GM19328 (cell line): ENCODE data around the gene GYS1.
"Not testable (repeated sequence)": the region's sequence is repeated elsewhere in the genome, so short reads cannot be mapped to it uniquely, and the experiment has no call there.

Source experiments
- ATAC-seq: cut with Tn5 transposase; IDR thresholded peaks from one replicate; pipeline ENCODE4 v1.9.1; 2021; ENCODE audit warnings: mild to moderate bottlenecking, moderate library complexity; ENCODE audit not compliant: unreplicated experiment

GYS1 gene

DNA sequence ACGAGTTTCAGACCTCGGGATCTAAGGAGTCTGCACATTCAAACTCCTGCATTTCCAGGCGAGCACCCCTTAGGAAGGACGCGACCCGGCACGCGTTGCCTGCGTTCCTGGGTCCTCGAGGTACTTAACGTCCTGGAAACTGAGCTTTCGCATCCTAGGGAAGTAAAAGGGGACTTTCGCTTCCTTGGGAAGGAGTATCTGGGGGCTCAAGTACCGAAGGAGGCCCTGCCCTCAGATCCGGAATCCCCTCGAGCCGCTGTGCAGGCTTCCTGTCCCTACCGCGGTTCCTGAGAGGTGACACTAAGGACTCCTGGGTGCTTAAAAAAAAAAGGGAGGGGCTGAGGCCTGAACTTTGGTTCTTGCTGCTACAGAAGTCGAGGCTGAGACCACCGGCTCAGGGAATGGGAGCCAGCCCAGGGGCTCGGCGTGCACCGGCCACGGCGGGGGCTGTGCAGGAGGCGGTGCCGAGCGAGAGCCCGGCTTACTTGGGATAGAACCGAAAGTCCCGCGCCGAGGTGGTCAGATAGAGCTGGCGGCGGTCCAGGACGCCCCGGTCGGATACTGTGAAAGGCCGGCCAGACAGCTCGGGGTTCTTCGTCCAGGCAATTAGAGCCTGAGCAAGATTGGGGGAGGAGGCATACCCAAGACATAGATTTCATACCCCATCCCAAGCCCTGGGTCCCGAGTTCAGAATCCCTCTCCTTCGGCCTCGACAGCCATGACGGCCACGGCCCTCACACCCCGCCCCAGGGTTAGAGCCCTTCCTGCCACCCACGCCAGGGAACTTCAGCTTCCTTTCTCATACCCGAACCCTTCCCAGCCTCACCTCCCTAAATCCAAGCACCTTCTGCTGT is 25.5 kb upstream of the GYS1 start:
- ATAC-seq = not testable (repeated sequence)

DNA sequence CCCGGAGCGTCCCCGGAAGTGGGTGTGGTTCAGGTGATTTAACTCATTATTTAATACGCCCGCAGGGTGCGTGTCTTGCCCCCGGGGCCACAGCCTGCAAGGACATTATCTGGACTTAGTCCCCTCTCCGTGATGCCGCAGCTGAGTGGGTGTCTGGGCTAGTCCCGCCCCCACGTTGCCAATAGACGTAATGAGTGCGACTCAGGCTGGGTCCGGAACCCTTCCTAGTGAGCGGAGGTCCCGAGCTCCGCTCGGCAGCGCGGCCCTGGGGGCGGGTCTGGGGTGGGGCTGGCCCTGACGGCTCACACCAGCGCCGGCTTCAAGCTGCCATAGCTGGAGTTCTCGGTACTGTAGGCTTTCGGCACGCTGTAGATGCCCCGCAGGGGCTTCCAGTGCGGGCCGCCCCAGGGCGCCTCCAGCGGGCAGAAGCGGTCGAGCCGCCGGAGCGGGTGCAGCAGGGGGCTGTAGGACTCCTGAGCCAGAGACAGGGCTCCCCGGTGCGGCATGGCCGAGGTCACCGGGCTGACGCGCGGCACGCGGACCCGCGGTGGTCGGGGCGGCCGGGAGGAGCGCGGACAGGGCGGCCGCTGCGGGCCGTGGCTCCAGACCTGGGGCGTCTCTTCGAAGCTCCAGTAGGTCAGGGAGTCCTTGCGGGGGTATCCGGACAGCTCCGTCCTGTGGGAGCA is 24.7 kb upstream of the GYS1 start:
- no peak for ATAC-seq

DNA sequence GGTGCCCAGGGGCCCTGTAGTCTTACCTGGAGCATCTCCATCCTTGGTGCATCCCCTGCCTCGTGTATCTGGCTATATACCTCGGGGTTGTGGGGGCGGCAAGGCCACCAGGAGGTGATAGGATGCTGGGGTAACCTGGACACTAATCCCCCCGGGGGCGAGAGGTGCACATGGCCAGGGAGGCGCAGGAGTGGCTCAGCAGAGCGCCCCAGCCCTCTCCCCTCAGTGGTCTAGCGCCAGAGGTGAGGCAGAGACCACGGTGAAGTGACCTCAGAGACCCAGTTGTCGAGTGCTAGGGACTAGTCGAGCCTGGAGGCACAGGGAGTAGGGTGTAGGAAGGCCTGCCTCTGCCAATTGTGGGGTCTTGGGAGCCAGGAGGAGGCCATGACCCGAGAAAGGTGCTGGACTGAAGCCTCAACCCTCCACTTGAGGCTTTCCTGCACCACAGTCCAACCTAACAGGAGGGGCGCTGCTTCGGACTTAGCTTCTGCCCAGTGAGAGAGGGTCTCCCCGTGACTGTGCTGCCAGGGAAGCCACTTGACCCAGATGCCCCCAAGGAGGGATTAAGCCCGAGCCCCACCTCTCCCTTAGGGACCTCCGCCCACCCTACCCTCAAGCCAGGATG is 24.0 kb upstream of the GYS1 start, which contains the start of gene LHB:
TSS of gene LHB (minus strand) at position 51 of the 625 bp plus-strand sequence. CDS start at position 41, 10 bp downstream.
- ATAC-seq = no peak

DNA sequence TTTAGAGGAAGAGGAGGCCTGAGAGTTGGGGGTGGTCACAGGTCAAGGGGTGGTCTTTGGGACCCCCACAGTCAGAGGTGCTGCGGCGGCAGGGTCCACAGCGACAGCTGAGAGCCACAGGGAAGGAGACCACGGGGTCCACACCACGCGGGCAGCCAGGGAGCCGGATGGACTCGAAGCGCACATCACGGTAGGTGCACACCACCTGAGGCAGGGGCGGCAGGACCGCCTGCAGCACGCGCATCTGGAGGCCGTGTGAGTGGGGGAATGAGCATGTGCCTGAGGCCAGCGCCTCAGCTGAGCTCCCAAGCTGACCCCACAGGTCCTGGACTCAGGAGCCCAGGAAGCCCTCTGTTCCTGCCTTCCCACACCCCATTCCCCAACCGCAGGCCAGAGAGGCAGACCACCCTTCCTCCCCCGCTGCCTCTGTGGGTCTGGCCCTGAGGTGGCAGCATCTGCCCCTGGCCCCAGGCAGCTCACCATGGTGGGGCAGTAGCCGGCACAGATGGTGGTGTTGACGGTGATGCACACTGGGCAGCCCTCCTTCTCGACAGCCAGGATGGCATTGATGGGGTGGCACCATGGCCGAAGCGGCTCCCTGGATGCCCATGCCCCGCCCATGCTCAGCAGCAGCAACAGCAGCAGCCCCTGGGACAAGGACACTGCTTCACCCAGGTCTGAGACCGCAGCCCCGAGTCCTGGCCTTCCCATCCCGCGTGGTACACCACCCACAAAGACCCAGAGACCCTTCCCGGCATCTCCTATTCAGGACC is 23.1 kb upstream of the GYS1 start:
- ATAC-seq = no peak

DNA sequence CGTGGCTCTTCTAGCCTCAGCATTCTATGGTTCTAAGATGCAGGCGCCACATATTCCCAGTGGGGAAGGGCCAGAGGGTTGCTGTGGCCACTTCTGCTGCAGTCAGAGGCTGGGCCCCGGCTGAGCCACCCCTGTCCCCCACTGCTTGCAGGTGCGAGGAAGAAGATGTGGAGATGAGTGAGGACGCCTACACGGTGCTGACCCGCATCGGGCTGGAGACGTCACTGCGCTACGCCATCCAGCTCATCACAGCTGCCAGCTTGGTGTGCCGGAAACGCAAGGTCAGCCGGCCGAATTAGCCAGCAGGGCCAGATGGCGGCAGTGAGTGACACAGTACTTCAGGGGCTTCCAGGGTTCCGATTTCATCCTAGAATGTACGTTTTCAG is 21.8 kb upstream of the GYS1 start:
- no peak for ATAC-seq

DNA sequence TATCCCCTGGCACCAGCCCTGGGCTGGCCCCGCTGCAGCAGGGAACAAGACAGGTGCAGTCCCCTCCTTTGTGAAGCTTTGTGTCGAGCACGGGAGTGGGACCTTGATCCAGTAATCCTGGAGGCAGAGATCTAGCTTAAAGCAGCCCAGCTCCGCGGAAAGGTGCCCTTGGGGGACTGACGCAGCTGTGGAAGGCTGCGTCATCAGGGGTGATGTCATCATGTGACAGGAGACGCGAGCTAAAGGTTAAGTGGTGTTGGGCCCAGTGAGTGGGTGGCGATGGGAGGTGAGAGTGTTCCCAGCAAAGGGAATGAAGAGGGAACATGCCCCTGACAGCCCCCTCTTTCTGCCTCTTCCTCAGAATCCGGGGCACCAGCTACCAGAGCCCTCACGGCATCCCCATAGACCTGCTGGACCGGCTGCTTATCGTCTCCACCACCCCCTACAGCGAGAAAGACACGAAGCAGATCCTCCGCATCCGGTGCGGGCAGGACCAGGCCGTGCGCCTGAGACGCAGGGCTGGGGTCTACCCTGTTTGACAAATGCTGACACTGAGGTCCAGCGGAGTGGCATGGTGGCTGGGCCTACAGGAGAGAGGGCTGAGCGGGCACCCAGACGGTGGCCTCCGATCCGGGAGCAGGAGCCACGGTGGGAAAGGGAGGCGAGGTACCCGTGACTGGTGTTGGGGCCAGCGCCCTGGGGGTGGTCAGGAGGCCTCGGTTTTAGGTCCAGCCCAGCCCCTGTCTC is 21.2 kb upstream of the GYS1 start:
- ATAC-seq = no peak

DNA sequence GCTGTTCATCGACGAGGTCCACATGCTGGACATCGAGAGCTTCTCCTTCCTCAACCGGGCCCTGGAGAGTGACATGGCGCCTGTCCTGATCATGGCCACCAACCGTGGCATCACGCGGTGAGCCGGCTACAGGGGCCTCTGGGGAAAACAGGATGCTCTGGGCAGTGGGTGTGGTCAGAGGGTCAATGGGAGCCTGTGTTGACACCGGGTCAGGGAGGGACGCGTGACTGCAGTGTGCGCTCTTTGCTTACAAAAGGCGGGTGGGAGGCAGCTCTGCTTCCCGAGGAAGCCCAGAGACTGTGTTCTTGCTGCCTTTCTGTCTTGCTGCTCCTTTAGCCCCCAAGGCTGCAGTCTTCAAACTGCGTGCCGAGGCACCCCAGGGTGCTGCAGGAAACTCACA is 18.1 kb upstream of the GYS1 start:
- no peak for ATAC-seq

DNA sequence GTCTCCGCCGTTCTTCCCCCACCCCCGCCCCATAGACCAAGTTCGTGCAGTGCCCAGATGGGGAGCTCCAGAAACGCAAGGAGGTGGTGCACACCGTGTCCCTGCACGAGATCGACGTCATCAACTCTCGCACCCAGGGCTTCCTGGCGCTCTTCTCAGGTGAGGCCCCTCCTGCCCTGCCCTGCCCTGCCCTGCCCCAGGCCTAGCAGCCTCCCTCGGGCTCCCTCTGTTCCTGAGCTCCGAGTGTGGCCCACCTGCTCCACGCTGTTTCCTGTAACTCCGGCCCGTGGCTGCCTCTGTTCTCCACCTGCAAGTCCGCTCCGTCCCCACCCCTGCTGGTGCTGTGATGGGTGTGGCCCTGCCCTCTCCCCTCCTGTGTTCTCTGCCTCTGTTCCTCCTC is 17.3 kb upstream of the GYS1 start:
- no peak for ATAC-seq

DNA sequence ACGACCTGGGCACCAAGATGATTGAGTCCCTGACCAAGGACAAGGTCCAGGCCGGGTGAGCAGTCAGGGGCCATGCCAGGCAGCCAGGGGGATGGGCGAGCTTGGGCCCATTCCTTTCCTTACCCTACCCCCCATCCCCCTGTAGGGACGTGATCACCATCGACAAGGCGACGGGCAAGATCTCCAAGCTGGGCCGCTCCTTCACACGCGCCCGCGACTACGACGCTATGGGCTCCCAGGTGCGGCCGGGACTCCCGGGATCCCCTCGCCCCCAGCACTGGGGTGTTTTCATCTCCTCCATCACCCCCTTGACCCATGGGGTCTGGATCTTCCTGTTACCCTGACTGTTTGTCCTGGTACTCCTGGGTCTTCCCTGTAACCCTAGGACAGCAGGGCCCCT is 16.7 kb upstream of the GYS1 start:
- no peak for ATAC-seq

DNA sequence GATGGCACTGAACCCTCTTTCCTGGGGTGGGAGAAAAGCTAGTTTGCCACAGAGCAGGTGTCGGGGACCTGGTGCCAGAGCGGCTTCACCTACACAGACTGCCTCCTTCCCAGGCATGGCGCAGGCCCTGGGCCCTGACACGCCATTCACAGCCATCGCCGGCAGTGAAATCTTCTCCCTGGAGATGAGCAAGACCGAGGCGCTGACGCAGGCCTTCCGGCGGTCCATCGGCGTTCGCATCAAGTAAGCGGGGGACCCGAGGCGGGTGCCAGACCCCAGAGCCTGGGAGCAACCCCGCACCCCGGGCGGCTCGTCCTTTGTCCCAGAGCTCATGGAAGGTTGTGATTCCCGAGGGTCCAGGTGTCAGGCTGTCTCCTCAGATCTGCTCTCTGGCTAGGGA is 13.8 kb upstream of the GYS1 start:
- no peak for ATAC-seq

DNA sequence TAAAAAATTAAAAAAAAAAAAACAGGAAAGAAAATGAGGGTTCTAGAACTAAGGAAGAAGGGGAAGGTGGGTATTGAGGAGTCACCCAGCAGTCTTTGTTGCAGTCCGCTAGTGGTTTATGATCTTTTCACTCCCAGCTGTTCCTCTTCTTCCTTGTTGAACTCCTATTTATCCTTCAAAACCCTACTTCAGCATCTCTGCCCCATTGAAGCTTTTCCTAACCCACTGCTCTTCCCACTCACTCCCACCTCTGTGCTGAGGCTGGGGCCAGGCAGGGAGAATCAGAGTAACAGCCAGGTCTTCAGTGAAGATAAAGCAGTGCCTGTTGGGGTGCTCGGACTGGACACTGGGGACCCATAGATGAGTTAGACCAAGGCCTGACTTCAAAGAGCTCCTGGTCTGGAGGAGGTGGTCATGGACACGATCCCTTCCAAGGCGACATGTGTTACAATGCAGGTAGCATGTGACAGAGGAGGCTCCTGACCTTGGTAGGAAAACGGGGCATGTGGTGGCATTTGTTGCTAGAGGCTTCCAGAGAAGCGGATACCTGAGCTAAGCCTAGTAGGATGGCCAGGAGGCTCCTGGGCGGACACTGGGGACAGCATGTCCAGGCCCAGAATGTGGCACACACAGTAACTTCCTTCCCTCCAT is 12.0 kb upstream of the GYS1 start:
- ATAC-seq = no peak

DNA sequence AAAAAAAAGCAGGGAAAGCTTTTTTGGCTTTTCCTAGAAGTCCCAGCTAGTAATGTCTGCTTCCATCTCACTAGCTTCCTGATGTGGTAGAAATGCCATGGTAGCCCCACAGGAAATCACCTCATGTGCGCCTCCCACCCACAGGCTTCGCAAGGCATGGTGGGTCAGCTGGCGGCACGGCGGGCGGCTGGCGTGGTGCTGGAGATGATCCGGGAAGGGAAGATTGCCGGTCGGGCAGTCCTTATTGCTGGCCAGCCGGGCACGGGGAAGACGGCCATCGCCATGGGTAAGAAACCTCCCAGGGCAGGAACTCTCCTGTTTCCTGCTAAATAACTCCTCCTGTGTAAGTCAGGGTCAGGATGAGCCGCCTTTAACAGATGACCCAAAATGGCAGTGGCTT is 11.0 kb upstream of the GYS1 start:
- ATAC-seq = no peak

DNA sequence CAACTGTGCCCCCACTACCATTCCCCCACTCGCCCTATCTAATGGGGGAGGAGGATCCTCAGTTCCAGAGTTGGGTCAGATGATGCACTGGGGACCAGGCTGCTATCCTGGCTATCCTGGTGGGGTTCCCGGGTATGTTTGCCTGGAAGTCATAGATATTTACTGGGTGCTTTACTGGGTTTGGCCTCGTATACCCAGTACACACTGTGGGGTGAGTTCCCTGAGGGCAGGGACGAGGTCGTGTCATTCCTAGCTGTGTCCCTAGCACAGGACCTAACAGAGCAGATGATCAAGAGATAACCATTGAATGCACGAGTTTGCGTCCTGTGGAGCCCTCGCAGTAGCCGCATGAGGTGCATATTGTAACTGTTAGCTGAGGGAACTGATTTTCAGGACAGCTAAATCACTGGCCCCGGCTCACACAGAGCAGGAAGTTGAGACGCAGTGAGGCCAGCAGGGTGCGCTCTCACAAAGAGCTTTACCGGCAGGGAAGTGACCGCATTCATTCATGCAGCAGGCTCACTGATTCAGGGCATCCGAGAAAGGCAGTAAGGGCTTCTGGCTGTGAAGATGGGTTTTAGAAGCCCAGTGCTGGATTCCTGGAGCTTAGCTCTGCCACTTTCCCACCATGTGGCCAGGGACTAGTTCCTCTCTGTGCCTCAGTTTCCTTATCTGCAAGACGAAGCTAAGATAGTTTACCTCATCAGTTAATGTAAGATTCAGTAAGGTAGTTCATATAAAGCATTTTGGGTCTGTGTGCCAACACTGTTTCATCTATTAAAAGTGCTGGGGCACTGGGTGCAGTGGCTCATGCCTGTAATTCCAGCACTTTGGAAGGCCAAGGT is 6.6 kb upstream of the GYS1 start:
- no peak for ATAC-seq

DNA sequence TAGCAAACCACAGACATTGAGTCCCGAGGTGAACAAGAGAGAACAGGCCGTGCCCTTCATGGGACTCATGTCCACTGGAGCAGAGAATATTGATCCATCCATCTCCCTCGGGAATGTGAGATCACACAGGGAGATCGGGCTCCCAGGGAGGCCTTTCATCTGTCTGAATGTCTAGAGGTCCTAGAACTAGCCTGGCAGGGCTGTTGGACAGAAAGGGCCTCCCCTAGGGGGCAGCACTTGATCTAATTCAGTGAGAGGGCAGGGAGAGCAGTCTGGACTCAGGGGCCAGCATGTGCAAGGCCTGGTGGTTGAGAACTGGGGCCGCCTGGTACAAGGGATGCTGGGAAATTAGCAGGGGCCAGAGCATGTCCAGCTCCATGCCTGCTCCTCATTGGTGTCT is 4.9 kb upstream of the GYS1 start:
- no peak for ATAC-seq

DNA sequence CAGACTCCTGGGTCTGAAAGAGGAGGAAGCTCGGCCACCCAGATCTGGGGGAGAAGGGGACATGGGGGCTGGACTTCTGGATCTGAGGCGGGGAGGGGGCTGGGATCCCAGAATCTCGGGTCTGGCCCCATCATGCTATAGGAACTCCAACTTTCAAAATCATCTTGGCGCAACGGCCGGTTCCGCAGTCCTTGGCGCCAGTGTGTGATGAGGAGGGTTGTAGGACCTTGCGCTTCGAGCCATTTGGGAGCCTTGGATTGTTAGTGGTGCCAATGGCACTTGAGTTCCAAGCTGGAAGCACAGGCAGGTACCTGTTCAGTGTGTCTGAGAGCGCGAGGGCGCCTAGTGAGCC is 902 bp upstream of the GYS1 start:
- ATAC-seq = no peak

DNA sequence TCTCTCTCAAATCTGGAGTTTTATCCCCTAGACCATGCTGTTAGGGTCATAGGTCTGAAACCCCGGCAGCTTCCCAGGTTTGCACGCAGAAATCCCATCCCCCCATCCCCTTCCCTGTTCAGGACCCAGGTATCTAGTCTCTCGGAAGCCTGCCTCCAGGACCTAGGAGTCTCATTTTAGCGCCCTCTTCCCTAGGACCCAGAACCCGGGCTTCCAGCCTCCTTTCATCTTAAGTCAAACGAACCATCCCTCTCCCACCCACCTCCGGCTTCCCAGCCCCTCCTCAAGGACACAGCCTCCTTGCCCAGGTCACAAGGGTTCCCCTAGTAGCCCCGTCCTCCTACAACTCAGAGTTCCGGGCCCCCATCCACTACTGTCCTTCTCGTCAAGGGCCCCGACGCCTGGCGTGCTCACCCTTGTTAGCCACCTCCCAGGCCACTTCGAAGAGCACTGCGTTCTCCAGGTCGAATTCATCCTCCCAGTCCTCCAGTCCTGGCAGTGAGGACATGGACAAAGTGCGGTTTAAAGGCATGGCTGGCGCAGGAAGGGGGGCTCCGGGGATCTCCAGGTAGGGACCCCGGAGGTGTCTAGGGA is 431 bp downstream of the GYS1 start:
- ATAC-seq = no peak

DNA sequence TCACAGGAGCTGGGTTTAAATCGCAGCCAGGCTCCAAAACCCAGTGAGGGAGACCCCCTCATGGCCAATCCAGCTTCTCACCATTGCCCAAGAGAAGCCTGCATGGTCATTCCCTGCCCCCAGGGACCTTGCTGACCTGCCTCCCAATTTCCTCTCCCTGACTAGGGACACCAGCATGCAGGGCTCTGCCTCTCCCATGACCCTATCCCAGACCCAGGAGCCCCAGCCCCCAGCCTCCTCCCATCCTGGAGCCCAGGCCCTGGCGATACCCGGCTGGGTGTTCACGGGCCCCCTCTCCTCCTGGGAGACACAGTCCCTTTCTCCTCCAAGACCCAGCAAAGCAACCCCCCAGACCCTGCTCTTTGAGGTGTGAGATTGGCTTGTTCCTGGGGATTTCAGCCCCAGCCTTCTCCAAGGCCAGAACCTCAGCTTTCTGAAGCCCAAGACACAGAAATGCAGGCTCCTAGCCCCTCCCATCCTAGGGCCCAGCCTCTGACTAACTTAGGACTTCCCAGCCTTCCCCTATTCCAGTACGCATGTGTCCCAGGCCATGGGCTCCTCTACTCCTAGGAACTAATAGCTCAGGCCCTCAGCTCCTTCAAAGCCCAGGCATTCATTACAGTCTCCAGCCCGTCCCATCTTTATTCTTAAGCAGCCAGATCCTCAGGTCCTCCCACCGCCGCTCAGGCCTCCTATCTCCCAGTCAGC is 1.1 kb downstream of the GYS1 start:
- ATAC-seq = no peak

DNA sequence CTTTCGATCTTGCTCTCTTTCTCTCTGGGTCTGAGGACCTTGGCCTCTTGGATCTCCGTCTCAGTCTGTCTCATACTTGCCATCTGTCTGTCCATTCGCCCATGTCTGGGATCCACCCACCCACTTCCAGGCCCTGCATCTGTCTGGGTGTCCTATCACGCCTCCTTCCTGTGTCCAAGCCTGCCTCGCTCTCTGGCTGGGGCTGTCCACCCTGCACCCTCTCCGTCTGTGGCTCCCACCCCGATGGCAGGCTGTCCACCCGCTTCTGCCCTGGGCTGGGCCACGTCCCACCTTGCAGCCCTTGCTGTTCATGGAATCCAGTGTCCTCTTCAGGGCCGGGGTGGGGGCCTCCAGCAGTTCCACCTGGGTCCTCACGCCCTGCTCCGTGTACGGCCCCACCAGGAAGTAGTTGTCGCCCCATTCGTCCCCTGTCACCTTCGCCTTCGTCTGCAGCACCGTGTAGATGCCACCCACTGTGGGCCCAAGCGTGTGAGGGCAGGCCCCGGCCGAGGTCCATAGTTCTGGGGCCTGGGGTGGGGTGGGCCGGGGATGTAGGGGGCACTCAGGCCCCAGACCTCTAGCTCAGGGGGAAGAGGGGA is 2.0 kb downstream of the GYS1 start:
- no peak for ATAC-seq
